Posterior vena cava (tissue), 2 donors: ENCODE measurements around the gene TSPEAR. TPM values are rescaled to one million over a fixed set of nuclear protein-coding genes. Genes with fewer than 3 reads are reported as not detected.

ENCODE experiments used
- DNase-seq: peaks from one replicate; pipeline ENCODE4 v3.0.0-alpha.2; 2020; ENCODE audit warnings: low spot score
- intact Hi-C, 2 donors: fragments of 100-400 bp; cut with DNase I; formaldehyde crosslinking; loops; one replicate each; pipeline versions ENCODE4 v1.14.1 to v1.14.2; 2022 to 2023
- total RNA-seq, 2 donors: library from RNA; stranded (reverse); fragmentation: NEBNext Ultra II Directional; extraction: Animal tissue kit (Norgen Biotek cat#: 25700); gene quantifications; one replicate each; pipeline ENCODE4 v1.2.1, GENCODE V29; 2021
- donor health status: DM: yes; HTN: yes; CAD: no.
- donor health status: DM: yes; HTN: yes; CAD: no.

The TSPEAR gene
- total RNA-seq, 2 donors from 2014 or later = 0.14 to 0.48 TPM

- intact Hi-C loops = no loop called here
- DNase-seq = no peak
Observed at GRCh38 chr21:44742418-44743153, 31.2 kb upstream of the TSPEAR start.

- intact Hi-C loops = no loop called here
- DNase-seq = no peak
Observed at GRCh38 chr21:44741921-44742320, 30.5 kb upstream of the TSPEAR start.

- intact Hi-C loops = no loop called here
- no peak for DNase-seq
Observed at GRCh38 chr21:44740742-44741141, 29.4 kb upstream of the TSPEAR start.

- intact Hi-C loops = no loop called here
- DNase-seq = no peak
Observed at GRCh38 chr21:44739316-44739715, 27.9 kb upstream of the TSPEAR start.

GRCh38 chr21:44738621-44739020 lies 27.2 kb upstream of the TSPEAR start:
- DNase-seq = no peak
- intact Hi-C loops = no loop called here

- peak; percentile 61 for DNase-seq
- intact Hi-C loops = no loop called here
Observed at GRCh38 chr21:44737706-44738354, 26.5 kb upstream of the TSPEAR start.

- intact Hi-C loops = no loop called here
Observed at GRCh38 chr21:44736291-44737004, 25.1 kb upstream of the TSPEAR start.

GRCh38 chr21:44735821-44736220 lies 24.4 kb upstream of the TSPEAR start:
- intact Hi-C loops = no loop called here
- peak; percentile 70 for DNase-seq

More at GRCh38 chr21:44736291-44737004, 25.1 kb upstream of the TSPEAR start:
- DNase-seq = peak; percentile 42

- intact Hi-C loops = no loop called here
- peak; percentile 43 for DNase-seq
Observed at GRCh38 chr21:44734841-44735240, 23.5 kb upstream of the TSPEAR start.

GRCh38 chr21:44734026-44734745 lies 22.8 kb upstream of the TSPEAR start:
- intact Hi-C loops = no loop called here
- DNase-seq = no peak

- intact Hi-C loops = no loop called here
- DNase-seq = peak; percentile 67
Observed at GRCh38 chr21:44732956-44733355, 21.6 kb upstream of the TSPEAR start.

GRCh38 chr21:44732263-44732662 lies 20.9 kb upstream of the TSPEAR start:
- DNase-seq = peak; percentile 58
- intact Hi-C loops = no loop called here

GRCh38 chr21:44730951-44731579 lies 19.7 kb upstream of the TSPEAR start:
- peak; percentile 44 for DNase-seq
- intact Hi-C loops = no loop called here

- intact Hi-C loops = no loop called here
Observed at GRCh38 chr21:44730028-44730395, 18.6 kb upstream of the TSPEAR start.

GRCh38 chr21:44729336-44730027 lies 18.1 kb upstream of the TSPEAR start:
- intact Hi-C loops = no loop called here
- DNase-seq = peak; percentile 78

More at GRCh38 chr21:44730028-44730395, 18.6 kb upstream of the TSPEAR start:
- DNase-seq = peak; percentile 42

GRCh38 chr21:44728716-44729115 lies 17.3 kb upstream of the TSPEAR start:
- intact Hi-C loops = no loop called here
- DNase-seq = peak; percentile 41

- intact Hi-C loops = no loop called here
Observed at GRCh38 chr21:44727757-44728156, 16.4 kb upstream of the TSPEAR start.

GRCh38 chr21:44727321-44727720 lies 15.9 kb upstream of the TSPEAR start:
- DNase-seq = no peak

More at GRCh38 chr21:44727757-44728156, 16.4 kb upstream of the TSPEAR start:
- peak; percentile 52 for DNase-seq

GRCh38 chr21:44726826-44727225 lies 15.5 kb upstream of the TSPEAR start:
- no peak for DNase-seq
- intact Hi-C loops = no loop called here

More at GRCh38 chr21:44727321-44727720, 15.9 kb upstream of the TSPEAR start:
- intact Hi-C loops = no loop called here
